Tibial artery (tissue), 4 donors: ENCODE measurements around the gene SLC25A4.
"Not testable (repeated sequence)": the region's sequence is repeated elsewhere in the genome, so short reads cannot be mapped to it uniquely, and the experiment has no call there.

ENCODE experiments used
- DNase-seq, 2 donors: peaks; one replicate each; pipeline ENCODE4 v3.0.0-alpha.2; 2019
- H3K27ac ChIP-seq, 2 donors: fragments of 200-600 bp; sonication (generic) in 1 of 2; 1 replicate in 1 of 2; 2 replicates in 1 of 2; pipeline ENCODE4 v1.5.1; 2018 to 2019; ENCODE audit warnings: mild to moderate bottlenecking in 1 of 2
- H3K27me3 ChIP-seq, 2 donors: fragments of 200-600 bp; sonication (generic) in 1 of 2; one replicate each; pipeline versions ENCODE4 v1.5.1 to v1.6.0; 2016 to 2019
- H3K36me3 ChIP-seq, 3 donors: fragments of 200-600 bp; sonication (generic) in 2 of 3; one replicate each; pipeline ENCODE4 v1.5.1; 2016 to 2019; ENCODE audit warnings: mild to moderate bottlenecking in 2 of 3
- H3K4me1 ChIP-seq, 4 donors: fragments of 200-600 bp; sonication (generic) in 2 of 4; 1 replicate in 3 of 4; 2 replicates in 1 of 4; pipeline ENCODE4 v1.5.1; 2016 to 2019
- H3K4me3 ChIP-seq, 2 donors: fragments of 200-600 bp; sonication (generic) in 1 of 2; 1 replicate in 1 of 2; 2 replicates in 1 of 2; pipeline ENCODE4 v1.5.1; 2018 to 2019; ENCODE audit warnings: mild to moderate bottlenecking in 2 of 2
- H3K9me3 ChIP-seq, 3 donors: fragments of 200-600 bp; sonication (generic) in 1 of 3; one replicate each; pipeline ENCODE4 v1.5.1; 2016 to 2019
- intact Hi-C: fragments of 100-400 bp; cut with DNase I; formaldehyde crosslinking; loops from one replicate; pipeline ENCODE4 v1.15.0; 2023; ENCODE audit warnings: low total_unique reads
- TF ChIP-seq, protein P1 (sequence below), 2 experiments: fragments of 200-600 bp in 1 of 2; fragments of 450-650 bp in 1 of 2; IDR thresholded peaks; one replicate each; pipeline ENCODE4 v1.5.1; 2017 to 2019; ENCODE audit warnings: antibody characterized with exemption in 2 of 2, mild to moderate bottlenecking in 1 of 2, moderate library complexity in 1 of 2

Gene SLC25A4

DNA sequence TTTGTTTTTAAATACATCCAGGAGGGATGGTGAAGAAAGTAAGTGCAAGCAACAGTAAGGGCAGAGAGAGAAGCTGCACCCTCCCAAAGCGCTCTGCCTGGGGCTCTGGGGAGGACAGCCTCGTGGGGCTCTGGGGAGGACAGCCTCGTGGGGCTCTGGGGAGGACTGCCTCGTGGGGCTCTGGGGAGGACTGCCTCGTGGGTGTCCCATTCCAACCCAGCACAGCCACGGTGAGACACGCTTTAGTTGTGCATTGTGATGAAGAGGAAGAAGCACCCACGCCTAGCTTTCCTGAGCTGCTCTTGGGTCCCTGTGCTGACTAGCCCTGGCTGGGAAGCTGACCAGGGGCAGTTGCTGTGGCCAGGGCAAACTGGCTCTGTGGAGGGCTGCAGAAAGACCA lies 43.1 kb upstream of the SLC25A4 start:
- H3K4me1 ChIP-seq: no peaks in the 10 kb centered on the region
- H3K4me3 ChIP-seq: no peak overlapping the region
- TF ChIP-seq, protein P1, sequence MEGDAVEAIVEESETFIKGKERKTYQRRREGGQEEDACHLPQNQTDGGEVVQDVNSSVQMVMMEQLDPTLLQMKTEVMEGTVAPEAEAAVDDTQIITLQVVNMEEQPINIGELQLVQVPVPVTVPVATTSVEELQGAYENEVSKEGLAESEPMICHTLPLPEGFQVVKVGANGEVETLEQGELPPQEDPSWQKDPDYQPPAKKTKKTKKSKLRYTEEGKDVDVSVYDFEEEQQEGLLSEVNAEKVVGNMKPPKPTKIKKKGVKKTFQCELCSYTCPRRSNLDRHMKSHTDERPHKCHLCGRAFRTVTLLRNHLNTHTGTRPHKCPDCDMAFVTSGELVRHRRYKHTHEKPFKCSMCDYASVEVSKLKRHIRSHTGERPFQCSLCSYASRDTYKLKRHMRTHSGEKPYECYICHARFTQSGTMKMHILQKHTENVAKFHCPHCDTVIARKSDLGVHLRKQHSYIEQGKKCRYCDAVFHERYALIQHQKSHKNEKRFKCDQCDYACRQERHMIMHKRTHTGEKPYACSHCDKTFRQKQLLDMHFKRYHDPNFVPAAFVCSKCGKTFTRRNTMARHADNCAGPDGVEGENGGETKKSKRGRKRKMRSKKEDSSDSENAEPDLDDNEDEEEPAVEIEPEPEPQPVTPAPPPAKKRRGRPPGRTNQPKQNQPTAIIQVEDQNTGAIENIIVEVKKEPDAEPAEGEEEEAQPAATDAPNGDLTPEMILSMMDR (IDR thresholded peaks at IDR 0.05): no peak
- H3K9me3 ChIP-seq: no peaks in the 10 kb centered on the region
- no peaks in the 10 kb centered on the region for H3K36me3 ChIP-seq
- H3K27ac ChIP-seq: no peak overlapping the region
- intact Hi-C loops: loop anchor here (10.0 kb wide), 1 partner anchor 355 kb away; no protein-coding TSS in a partner anchor
- DNase-seq: no peak
- H3K27me3 ChIP-seq: peaks cover 0 to 11% of the 10 kb centered on the region in 2 donors

DNA sequence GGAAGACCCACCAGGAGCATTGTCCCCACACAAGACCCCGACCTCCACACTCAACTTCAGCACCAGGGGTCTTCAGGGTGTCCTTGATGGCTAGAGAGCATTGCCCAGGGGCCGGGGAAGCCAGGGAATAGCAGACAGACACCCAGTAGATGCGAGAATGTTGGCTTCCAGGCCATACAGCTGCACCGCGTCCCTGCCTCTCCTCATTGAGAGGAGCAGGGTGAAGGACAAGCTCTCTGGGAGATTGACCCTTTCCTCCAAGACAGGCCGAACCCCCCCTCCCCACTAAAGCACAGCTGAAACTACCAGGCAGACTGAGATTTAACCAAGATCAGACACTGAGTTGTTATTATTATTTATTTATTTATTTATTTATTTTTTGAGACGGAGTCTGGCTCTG lies 42.6 kb upstream of the SLC25A4 start:
- Histone ChIP-seq H3K27me3 (peaks cover 0 to 11% of the 10 kb centered on the region in 2 donors), H3K4me3 (no peak overlapping the region), H3K36me3 (no peaks in the 10 kb centered on the region), H3K9me3 (no peaks in the 10 kb centered on the region), H3K27ac (no peak overlapping the region), H3K4me1 (no peaks in the 10 kb centered on the region)
- no peak for DNase-seq
- TF ChIP-seq, protein P1 (IDR thresholded peaks at IDR 0.05): no peak
- intact Hi-C loops: no loop called here

DNA sequence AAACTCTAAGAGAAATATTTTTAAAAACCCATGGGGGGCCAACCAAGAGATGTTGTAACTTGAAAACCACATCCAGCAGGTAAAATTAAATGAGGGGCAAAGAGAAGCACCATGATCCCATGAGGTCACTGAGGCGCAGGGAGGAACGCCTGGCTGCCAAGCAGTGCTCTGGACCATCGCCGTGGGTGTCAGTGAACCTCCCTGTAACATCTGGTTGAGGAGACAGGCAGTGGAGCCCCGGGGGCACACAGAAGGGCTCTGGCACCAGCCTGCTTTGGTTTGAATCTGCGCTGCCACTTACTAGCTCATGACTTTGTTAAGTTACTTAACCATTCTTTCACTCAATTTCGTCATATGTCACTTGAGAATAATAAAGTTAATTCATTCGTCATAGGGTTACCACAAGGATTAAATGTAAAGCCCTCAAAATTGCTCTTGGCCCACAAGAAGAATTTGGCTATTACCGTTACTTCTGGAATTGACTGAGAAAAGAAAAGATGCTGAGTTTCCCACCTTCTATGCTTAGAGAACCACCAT lies 41.6 kb upstream of the SLC25A4 start:
- no peak overlapping the region for H3K4me3 ChIP-seq
- TF ChIP-seq, protein P1 (IDR thresholded peaks at IDR 0.05): no peak
- no peak overlapping the region for H3K27ac ChIP-seq
- intact Hi-C loops: no loop called here
- no peak for DNase-seq
- no peaks in the 10 kb centered on the region for H3K4me1 ChIP-seq
- peaks cover 0 to 11% of the 10 kb centered on the region in 2 donors for H3K27me3 ChIP-seq
- no peaks in the 10 kb centered on the region for H3K36me3 ChIP-seq
- H3K9me3 ChIP-seq: no peaks in the 10 kb centered on the region

DNA sequence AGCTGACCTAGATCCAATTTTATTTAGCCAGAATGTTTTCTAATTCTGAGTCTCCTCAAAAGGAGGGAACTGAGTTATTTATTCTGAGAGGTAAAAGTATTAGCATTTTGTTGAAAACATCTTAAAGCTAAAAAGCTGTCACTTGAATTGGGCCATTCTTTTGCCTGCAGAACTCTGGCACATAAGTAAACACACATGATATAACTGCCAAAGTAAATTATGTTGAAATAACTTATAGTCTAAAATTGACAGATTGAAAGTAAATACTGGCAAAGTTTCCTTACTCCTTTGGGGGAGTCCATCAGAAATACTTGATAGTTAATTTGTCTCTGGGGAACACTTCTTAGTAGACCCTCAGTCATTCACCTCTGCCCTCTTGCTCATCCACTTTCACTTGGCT lies 38.3 kb upstream of the SLC25A4 start:
- no peak for DNase-seq
- no peaks in the 10 kb centered on the region for H3K9me3 ChIP-seq
- no peaks in the 10 kb centered on the region for H3K4me1 ChIP-seq
- intact Hi-C loops: no loop called here
- no peak overlapping the region for H3K27ac ChIP-seq
- TF ChIP-seq, protein P1 (IDR thresholded peaks at IDR 0.05): no peak
- no peaks in the 10 kb centered on the region for H3K36me3 ChIP-seq
- no peak overlapping the region for H3K4me3 ChIP-seq
- peaks cover 0 to 6% of the 10 kb centered on the region in 2 donors for H3K27me3 ChIP-seq

DNA sequence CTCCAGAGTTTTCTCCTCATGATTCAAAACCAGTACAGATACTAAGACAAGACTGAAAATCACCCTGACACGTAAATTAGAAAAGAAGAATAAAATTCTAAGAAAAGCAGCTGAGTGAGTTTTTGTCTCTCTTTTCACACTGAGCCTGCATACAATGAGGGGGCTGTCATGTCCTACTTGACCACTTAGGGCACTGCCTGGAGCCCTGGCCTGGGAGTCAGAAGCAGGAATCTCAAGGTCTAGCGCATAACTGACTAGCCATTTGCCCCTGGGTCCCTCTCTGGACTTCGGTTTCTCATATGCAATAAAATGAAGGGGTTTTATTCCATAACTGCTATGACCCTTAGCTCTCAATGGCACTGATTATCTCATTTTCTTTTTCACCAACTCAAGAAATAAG lies 36.7 kb upstream of the SLC25A4 start:
- Histone ChIP-seq H3K27me3 (no peaks in the 10 kb centered on the region), H3K4me3 (no peak overlapping the region), H3K9me3 (no peaks in the 10 kb centered on the region), H3K27ac (no peak overlapping the region), H3K36me3 (no peaks in the 10 kb centered on the region), H3K4me1 (peaks cover 0 to 2% (median under 1%) of the 10 kb centered on the region in 4 donors)
- intact Hi-C loops: no loop called here
- TF ChIP-seq, protein P1 (IDR thresholded peaks at IDR 0.05): no peak
- DNase-seq: no peak

DNA sequence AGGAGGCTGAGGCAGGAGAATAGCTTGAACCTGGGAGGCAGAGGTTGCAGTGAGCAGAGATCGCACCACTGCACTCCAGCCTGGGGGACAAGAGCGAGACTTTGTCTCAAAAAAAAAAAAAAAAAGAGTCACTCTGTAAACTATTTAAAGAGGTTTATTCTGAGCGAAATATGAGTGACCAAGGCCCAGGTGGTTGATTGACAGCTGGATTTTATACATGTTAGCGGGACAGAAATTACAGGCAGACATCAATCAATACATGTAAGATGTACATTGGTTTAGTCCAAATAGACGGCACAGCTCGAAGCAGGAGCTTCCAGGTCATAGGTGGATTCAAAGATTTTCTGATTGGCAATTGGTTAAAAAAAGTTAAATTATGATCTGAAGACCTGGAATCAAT lies 35.5 kb upstream of the SLC25A4 start:
- H3K4me1 ChIP-seq: peaks cover 0 to 13% (median 7%) of the 10 kb centered on the region in 4 donors
- DNase-seq, H3K27me3 ChIP-seq, H3K9me3 ChIP-seq, H3K27ac ChIP-seq, intact Hi-C loops, H3K36me3 ChIP-seq, H3K4me3 ChIP-seq: not testable (repeated sequence)
